CD4-positive, alpha-beta T cell treated with Interleukin-2 at 100 ng/mL for 4 hours (primary cell): ENCODE measurements around the gene CELSR2.

Experiments used
- DNase-seq: peaks from one replicate; pipeline ENCODE4 v3.0.0-alpha.2; 2020; ENCODE audit warnings: low spot score

CELSR2 gene

GRCh38 chr1:109265016-109265415 lies 15.7 kb downstream of the CELSR2 start:
- DNase-seq = no peak

DNA sequence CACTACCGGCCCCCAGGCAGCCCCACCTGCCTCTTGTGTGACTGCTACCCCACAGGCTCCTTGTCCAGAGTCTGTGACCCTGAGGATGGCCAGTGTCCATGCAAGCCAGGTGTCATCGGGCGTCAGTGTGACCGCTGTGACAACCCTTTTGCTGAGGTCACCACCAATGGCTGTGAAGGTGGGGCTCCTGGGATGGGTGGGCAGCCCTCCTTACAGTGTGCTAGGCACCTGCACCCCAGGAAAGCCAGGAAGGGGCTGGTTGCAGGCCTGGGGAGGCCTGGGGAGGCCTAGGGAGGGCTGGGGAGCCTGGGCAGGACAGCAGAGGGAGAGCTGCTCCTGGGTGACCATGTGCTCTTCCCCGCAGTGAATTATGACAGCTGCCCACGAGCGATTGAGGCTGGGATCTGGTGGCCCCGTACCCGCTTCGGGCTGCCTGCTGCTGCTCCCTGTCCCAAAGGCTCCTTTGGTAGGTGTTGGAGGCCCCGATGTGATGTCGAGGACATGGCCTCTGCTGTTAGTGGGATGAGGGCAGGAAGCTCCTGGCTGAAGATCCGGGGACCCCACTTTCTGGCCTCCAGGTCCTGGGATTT lies 16.5 kb downstream of the CELSR2 start:
- no peak for DNase-seq

- no peak for DNase-seq
Observed at GRCh38 chr1:109266965-109267364, 17.6 kb downstream of the CELSR2 start.

GRCh38 chr1:109267743-109268300 lies 18.5 kb downstream of the CELSR2 start:
- no peak for DNase-seq

DNA sequence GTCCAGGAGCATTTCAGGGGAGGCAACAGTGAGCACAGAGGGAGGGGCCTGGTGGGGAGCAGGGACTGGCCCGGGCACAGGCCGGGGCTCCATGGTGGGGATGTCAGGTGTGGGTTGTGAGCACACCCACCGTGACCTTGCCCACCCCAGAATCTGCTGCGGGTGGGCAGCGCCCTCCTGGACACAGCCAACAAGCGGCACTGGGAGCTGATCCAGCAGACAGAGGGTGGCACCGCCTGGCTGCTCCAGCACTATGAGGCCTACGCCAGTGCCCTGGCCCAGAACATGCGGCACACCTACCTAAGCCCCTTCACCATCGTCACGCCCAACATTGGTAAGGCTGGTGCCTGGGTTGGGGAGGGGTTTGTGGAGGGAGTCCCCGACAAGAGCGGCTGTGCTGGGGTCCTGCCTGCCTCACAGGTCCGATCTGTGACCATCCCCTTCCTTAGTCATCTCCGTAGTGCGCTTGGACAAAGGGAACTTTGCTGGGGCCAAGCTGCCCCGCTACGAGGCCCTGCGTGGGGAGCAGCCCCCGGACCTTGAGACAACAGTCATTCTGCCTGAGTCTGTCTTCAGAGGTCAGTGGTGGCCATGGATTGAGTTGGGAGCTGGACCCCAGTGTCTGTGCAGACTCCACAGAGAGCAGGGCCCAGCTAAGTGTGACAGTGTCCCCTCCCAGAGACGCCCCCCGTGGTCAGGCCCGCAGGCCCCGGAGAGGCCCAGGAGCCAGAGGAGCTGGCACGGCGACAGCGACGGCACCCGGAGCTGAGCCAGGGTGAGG lies 19.3 kb downstream of the CELSR2 start:
- DNase-seq = no peak

- DNase-seq = no peak
Observed at GRCh38 chr1:109269212-109269980, 20.1 kb downstream of the CELSR2 start.

DNA sequence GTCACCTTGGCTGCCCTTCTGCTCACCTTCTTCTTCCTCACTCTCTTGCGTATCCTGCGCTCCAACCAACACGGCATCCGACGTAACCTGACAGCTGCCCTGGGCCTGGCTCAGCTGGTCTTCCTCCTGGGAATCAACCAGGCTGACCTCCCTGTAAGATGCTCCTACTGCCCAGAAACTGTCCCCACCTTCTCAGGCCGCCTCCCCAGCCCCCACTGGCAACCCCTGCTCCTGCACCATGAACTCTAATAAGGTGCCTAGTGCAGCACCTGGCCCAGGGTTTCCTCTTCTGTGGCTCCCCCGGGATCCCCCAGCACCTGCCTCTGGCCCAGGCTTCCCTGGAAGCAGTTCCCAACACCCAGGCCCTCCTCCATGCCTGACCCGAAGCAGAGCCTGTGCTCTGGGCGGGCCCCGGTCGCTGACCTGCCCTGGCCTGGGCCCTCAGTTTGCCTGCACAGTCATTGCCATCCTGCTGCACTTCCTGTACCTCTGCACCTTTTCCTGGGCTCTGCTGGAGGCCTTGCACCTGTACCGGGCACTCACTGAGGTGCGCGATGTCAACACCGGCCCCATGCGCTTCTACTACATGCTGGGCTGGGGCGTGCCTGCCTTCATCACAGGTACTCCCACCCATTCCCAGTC lies 20.8 kb downstream of the CELSR2 start:
- no peak for DNase-seq

DNA sequence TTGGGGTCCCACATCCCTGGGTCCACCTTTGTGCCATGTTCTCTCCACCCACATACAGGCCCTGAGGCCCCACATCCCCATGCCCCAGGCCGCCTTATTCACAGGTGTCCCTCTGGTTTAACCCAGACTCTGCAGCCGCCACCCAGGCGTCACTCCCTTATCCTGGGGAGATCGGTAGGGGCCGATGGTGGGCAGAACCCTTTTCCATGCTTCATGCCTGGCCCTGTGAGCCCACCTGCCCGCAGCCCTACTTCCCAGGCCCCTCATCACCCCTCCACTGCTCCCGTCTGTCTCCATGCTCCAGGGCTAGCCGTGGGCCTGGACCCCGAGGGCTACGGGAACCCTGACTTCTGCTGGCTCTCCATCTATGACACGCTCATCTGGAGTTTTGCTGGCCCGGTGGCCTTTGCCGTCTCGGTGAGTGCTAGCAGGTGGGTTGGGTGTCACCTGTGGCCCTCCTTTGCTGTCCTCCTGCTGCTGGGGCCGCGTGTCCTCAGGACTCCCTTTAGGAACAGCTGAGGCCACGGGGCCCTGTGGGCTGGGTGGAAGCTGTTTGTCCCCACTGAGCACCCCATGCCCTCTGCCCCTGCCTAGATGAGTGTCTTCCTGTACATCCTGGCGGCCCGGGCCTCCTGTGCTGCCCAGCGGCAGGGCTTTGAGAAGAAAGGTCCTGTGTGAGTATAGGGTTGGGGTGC lies 21.4 kb downstream of the CELSR2 start:
- no peak for DNase-seq

DNA sequence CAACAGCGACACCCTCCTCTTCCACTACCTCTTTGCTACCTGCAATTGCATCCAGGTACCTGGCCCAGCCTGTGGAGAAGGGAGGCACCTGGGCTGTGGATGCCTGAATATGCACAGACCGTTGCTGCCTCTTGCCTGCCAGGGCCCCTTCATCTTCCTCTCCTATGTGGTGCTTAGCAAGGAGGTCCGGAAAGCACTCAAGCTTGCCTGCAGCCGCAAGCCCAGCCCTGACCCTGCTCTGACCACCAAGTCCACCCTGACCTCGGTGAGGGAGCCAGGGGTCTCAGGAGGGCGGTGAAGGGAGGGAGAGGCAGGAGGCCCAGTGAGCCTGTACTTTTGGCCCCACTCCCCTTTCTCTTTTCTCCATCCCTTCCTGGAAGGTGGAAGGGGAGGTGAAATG lies 22.1 kb downstream of the CELSR2 start:
- no peak for DNase-seq

- DNase-seq = no peak
Observed at GRCh38 chr1:109272021-109272799, 22.9 kb downstream of the CELSR2 start.

DNA sequence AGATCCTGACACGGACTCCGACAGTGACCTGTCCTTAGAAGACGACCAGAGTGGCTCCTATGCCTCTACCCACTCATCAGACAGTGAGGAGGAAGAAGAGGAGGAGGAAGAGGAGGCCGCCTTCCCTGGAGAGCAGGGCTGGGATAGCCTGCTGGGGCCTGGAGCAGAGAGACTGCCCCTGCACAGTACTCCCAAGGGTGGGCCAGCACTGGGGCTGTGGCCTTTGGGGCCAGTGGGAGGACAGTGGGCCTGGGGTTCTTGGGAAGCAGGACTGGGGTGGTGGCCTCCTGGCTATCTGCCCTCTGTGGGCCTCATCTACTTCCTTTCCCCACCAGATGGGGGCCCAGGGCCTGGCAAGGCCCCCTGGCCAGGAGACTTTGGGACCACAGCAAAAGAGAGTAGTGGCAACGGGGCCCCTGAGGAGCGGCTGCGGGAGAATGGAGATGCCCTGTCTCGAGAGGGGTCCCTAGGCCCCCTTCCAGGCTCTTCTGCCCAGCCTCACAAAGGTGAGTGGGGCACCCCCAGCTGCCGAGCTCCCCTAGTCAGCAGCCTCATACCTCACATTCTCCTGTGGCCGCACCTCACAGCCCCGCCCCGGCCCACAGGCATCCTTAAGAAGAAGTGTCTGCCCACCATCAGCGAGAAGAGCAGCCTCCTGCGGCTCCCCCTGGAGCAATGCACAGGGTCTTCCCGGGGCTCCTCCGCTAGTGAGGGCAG lies 23.6 kb downstream of the CELSR2 start:
- no peak for DNase-seq

DNA sequence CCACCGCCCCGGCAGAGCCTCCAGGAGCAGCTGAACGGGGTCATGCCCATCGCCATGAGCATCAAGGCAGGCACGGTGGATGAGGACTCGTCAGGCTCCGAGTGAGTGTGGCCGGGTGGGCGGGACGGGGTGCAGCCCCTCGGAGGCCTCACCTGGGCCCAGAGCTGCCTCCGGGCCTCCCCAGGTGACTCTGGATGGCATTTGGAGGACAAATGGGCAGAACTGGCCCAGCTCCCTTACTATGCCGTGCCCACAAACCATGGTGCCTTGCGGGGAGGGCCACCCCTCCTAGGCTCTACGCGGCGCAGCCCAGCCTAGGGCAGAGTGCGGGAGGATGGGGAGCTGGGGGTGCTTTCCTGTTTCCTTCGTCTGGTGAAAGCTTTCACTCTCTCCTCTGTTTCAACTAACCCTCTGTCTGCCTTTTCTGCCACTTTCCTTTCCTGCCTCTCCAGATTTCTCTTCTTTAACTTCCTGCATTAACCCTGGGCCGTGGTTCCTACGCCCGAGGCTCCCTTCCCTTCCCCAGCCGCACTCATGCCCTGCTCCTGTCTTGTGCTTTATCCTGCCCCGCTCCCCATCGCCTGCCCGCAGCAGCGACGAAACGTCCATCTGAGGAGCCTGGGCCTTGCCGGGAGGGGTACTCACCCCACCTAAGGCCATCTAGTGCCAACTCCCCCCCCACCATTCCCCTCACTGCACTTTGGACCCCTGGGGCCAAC lies 24.4 kb downstream of the CELSR2 start:
- no peak for DNase-seq

DNA sequence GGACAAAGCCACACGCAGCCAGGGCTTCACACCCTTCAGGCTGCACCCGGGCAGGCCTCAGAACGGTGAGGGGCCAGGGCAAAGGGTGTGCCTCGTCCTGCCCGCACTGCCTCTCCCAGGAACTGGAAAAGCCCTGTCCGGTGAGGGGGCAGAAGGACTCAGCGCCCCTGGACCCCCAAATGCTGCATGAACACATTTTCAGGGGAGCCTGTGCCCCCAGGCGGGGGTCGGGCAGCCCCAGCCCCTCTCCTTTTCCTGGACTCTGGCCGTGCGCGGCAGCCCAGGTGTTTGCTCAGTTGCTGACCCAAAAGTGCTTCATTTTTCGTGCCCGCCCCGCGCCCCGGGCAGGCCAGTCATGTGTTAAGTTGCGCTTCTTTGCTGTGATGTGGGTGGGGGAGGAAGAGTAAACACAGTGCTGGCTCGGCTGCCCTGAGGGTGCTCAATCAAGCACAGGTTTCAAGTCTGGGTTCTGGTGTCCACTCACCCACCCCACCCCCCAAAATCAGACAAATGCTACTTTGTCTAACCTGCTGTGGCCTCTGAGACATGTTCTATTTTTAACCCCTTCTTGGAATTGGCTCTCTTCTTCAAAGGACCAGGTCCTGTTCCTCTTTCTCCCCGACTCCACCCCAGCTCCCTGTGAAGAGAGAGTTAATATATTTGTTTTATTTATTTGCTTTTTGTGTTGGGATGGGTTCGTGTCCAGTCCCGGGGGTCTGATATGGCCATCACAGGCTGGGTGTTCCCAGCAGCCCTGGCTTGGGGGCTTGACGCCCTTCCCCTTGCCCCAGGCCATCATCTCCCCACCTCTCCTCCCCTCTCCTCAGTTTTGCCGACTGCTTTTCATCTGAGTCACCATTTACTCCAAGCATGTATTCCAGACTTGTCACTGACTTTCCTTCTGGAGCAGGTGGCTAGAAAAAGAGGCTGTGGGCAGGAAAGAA lies 25.5 kb downstream of the CELSR2 start:
- DNase-seq = no peak

- no peak for DNase-seq
Observed at GRCh38 chr1:109275706-109276345, 26.5 kb downstream of the CELSR2 start.

DNA sequence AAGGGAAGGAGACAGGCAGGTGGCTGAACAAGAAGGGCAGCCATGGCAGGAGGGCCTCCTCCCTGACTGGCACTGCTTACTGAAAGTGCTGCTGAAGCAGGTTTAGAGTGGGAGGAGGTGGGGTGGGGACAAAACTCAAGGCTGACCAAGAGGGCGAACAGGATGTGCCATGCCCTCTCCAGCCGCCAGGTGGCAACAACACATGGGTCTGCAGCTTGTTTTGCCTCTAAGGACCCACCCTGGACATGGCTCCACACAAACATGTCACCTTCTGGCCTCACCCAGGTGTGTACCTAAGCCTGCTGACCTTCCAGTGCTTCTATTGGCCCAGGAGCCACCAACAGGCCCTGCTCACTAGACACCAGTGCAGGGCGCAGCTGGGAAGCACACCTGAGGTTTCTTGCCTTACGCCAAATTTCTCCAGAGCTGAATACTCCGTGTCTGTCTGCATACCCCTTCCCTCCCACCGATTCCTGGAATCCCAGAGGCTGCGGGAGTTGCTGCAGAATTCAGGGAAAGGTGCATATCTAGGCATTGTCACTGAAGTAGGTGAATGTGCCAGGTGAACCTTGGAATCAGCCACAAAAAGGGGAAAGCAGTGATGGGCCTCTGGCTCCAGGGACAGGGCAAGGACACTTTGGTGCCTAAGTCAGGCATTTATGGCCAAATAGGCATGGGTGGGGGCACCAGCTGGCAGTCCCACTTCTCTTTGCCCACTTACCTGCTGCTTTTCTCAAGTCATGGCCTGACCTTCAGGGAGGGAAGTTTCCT lies 28.3 kb downstream of the CELSR2 start:
- DNase-seq = peak; percentile 66

- no peak for DNase-seq
Observed at GRCh38 chr1:109279615-109280278, 30.4 kb downstream of the CELSR2 start.

GRCh38 chr1:109280862-109281261 lies 31.5 kb downstream of the CELSR2 start:
- DNase-seq = no peak
